ENCODE data around the gene OR8B4. TPM values are rescaled to one million over a fixed set of nuclear protein-coding genes. Genes with fewer than 3 reads are reported as not detected.

The OR8B4 gene
- not detected in 2 replicates for total RNA-seq

DNA sequence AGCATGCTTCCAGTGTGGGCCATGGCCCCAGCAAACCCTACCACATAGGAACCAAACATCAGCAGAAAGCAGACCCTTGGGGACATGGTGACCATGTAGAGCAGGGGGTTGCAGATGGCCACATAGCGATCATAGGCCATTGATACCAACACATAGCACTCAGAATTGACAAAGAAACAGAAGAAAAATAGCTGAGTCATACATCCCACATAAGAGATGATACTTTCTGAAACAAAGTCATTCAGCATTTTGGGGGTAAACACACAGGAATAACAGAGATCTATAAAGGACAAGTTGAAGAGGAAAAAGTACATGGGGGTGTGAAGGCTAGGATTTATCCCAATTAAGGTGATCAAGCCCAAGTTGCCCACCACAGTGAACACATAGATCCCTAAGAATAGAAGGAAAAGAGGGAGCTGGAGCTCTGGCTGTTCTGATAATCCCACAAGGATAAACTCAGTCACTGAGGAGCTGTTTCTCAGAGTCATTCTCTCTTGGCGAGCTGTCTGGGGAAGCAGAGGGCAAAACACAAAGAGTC, at the start of gene OR8B4:
TSS of gene OR8B4 (minus strand) at position 488 of the 538 bp plus-strand sequence. CDS start at position 488, 0 bp downstream.

GRCh38 chr11:124445646-124446150, 21.0 kb upstream of the OR8B4 start, which contains the start of gene OR8B8:
OR8B8 (minus strand) TSS chr11:124445696; CDS start chr11:124441085, 4,611 bp downstream.

GRCh38 chr11:124398924-124399323, 25.7 kb downstream of the OR8B4 start, which contains the start of gene OR8B3:
OR8B3 (minus strand) TSS chr11:124399024; CDS start chr11:124397351, 1,673 bp downstream.

GRCh38 chr11:124384399-124384798, 40.3 kb downstream of the OR8B4 start, which contains the start of gene OR8B2:
OR8B2 (minus strand) TSS chr11:124384499; CDS start chr11:124383343, 1,156 bp downstream.

Other genes starting within 250 kb of the OR8B4 start
- gene OR10D3, start 241.5 kb downstream of the OR8B4 start, total RNA-seq, result not detected in 2 replicates
- not detected in 2 replicates for gene OR8G1, start 183.8 kb downstream of the OR8B4 start, total RNA-seq
- not detected in 2 replicates for gene OR8G5, start 168.5 kb downstream of the OR8B4 start, total RNA-seq
- gene OR8D1, start 110.9 kb downstream of the OR8B4 start, total RNA-seq, result not detected in 2 replicates
- gene OR8D2, start 104.7 kb downstream of the OR8B4 start, total RNA-seq, result not detected in 2 replicates
- gene OR8B2, start 40.4 kb downstream of the OR8B4 start, total RNA-seq, result not detected in 2 replicates
- gene OR8B3, start 25.8 kb downstream of the OR8B4 start, total RNA-seq, result not detected in 2 replicates
- gene OR8B8, start 20.8 kb upstream of the OR8B4 start, total RNA-seq, result not detected in 2 replicates
- gene OR8B12, start 118.8 kb upstream of the OR8B4 start, total RNA-seq, result not detected in 2 replicates
- not detected in 2 replicates for gene OR8A1, start 145.1 kb upstream of the OR8B4 start, total RNA-seq
- not detected in 2 replicates for gene PANX3, start 186.6 kb upstream of the OR8B4 start, total RNA-seq
- 26.7 and 29.4 TPM in 2 replicates for gene TBRG1, start 198.0 kb upstream of the OR8B4 start, total RNA-seq
- gene SIAE, start 248.9 kb upstream of the OR8B4 start, total RNA-seq, result 17.5 and 18.3 TPM in 2 replicates
- gene SPA17, start 249.0 kb upstream of the OR8B4 start, total RNA-seq, result 5.0 and 8.1 TPM in 2 replicates

All from smooth muscle cell of the umbilical artery (primary cell).